ENCODE data around the gene RAB40B.

The RAB40B gene

GRCh38 chr17:82698974-82699442 lies 510 bp upstream of the RAB40B start:
- peak; percentile 34 for ATAC-seq
- TF ChIP-seq TOX (CRISPR knock-in tag; IDR thresholded peaks at IDR 0.05; ENCODE audit: borderline replicate concordance) (no peak), ZFP30 (CRISPR knock-in tag; IDR thresholded peaks at IDR 0.05) (no peak)

GRCh38 chr17:82697808-82698064 lies 762 bp downstream of the RAB40B start:
- TF ChIP-seq POU6F1 (CRISPR knock-in tag; IDR thresholded peaks at IDR 0.05; ENCODE audit: borderline replicate concordance, low read depth), result no peak
- ATAC-seq, result no peak

GRCh38 chr17:82696916-82697807 lies 1.3 kb downstream of the RAB40B start:
- TF ChIP-seq ZFP3 (CRISPR knock-in tag; IDR thresholded peaks at IDR 0.05), result no peak
- no peak for TF ChIP-seq ESRRG (CRISPR knock-in tag; IDR thresholded peaks at IDR 0.05)
- no peak for TF ChIP-seq TCF4 (CRISPR knock-in tag; IDR thresholded peaks at IDR 0.05; ENCODE audit: borderline replicate concordance)
- ATAC-seq, result no peak

- TF ChIP-seq TOX (CRISPR knock-in tag; IDR thresholded peaks at IDR 0.05; ENCODE audit: borderline replicate concordance) (no peak), ISL1 (CRISPR knock-in tag; IDR thresholded peaks at IDR 0.05) (no peak), TCF4 (CRISPR knock-in tag; IDR thresholded peaks at IDR 0.05; ENCODE audit: borderline replicate concordance) (no peak), CSRNP3 (CRISPR knock-in tag; IDR thresholded peaks at IDR 0.05) (no peak), ZC3H10 (CRISPR knock-in tag; IDR thresholded peaks at IDR 0.05) (no peak), OSR1 (CRISPR knock-in tag; IDR thresholded peaks at IDR 0.05) (no peak), ESRRG (CRISPR knock-in tag; IDR thresholded peaks at IDR 0.05) (no peak), CREB5 (CRISPR knock-in tag; IDR thresholded peaks at IDR 0.05; ENCODE audit: low read depth) (no peak), ZNF70 (CRISPR knock-in tag; IDR thresholded peaks at IDR 0.05) (no peak)
- ATAC-seq, result no peak
These were observed 2.2 kb downstream of the RAB40B start for GRCh38 chr17:82696259-82696658.

GRCh38 chr17:82694647-82695046 lies 3.9 kb downstream of the RAB40B start:
- TF ChIP-seq OSR1 (CRISPR knock-in tag; IDR thresholded peaks at IDR 0.05) (no peak), SNAI2 (CRISPR knock-in tag; IDR thresholded peaks at IDR 0.05) (no peak), ZNF8 (CRISPR knock-in tag; IDR thresholded peaks at IDR 0.05) (no peak), RARB (CRISPR knock-in tag; IDR thresholded peaks at IDR 0.05) (no peak), ZFP30 (CRISPR knock-in tag; IDR thresholded peaks at IDR 0.05) (no peak), CREB5 (CRISPR knock-in tag; IDR thresholded peaks at IDR 0.05; ENCODE audit: low read depth) (no peak), PATZ1 (CRISPR knock-in tag; IDR thresholded peaks at IDR 0.05; ENCODE audit: borderline replicate concordance) (no peak), POU6F1 (CRISPR knock-in tag; IDR thresholded peaks at IDR 0.05; ENCODE audit: borderline replicate concordance, low read depth) (no peak)
- no peak for ATAC-seq

Measured in SK-N-SH treated with all-trans-retinoic acid at 6 μM for 48 hours (cell line).